Embryonic facial prominence (tissue), 1 donor: ENCODE measurements around the gene RFPL3.
"Not testable (repeated sequence)": the region's sequence is repeated elsewhere in the genome, so short reads cannot be mapped to it uniquely, and the experiment has no call there.

Experiments used
- DNase-seq: peaks from one replicate; pipeline ENCODE4 v3.0.0-alpha.2; 2016; ENCODE audit errors: extremely low spot score

Gene RFPL3

DNA sequence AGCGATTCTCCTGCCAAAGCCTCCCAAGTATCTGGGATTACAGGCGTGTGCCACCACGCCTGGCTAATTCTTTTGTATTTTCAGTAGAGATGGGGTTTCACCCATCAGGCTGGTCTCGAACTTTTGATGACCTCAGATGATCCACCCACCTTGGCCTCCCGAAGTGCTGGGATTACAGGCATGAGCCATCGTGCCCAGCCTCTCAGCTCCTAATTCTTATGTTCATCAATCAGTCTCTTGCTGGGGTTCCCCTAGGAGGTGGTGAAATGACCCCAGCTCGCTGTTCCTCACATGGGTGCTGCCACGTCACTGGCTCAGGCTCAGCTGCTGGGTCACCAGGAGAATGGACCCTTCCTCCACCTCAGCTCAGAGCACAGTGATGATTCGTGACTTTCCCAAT, at the start of gene RFPL3:
Gene RFPL3, plus strand, starts transcription at position 301 of the 400 bp plus-strand sequence. CDS start 205 bp downstream, outside the sequence.
- not testable (repeated sequence) for DNase-seq

DNA sequence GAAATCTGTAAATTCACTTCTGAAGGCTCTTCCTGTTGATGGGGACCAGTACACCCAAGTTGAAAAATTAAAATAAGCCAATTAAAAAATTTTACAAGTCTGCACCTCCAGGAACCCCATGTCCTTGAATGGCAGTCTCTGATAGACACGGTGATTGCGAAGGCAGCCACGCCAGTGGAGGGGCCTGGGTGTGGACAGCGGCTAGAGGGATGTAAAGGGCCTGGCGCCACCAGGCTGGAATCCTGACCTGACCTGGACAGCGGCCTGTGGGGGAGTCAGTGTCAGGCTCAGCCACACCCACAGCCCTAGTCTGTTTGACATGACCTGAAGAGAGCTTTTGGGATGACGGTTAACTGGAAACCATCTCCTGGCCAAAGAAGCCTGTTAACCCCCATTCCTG, 49.5 kb upstream of the RFPL3 start:
- DNase-seq: no peak

DNA sequence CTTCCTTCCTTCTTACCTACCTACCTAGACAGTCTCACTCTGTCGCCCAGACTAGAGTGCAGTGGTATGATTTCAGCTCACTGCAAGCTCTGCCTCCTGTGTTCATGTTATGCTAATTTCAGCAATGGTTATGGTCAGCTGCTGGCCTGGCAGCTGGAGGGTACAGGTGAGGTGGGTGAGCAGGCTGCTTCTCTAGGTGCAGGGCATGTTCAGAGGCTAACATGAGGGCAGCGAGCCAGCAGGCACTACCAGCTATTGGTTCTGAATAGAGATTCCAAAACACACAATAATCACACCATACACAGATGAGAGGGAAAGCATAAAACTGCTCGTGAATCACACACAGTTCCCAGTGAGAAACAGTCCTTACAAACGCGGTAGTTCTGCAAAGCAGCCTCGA, 48.7 kb upstream of the RFPL3 start:
- no peak for DNase-seq

DNA sequence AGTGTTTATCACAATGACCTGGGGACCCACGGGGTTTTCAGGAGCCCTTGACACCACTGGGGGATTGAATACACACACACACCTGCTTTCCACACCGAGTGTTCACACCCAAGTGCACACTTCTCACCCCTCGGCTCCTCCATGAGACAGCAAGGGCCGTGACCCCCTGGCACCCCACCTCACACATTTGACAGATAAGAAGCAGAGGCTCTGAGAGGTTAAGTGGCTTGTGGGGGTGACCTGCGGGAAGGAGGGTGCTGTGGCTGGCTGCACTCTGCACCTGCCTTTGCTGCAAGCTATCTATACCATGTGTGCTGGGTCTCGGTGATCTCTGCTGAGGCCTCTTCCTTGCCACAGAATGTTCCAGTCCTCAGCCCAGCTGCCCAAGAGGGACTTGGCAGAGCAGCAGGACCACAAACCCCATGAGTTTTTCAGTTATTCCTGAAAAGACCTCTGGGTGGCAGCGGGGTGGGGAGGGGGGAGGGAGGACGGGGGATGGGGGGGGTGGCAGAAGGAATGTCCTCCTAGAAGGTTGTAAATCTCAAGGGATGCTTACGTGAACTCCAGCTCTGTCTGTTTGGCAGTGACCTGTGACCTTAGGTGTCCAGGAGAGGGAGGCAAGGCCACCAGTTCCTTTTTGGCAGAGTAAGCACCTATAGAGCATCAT, 47.9 kb upstream of the RFPL3 start:
- no peak for DNase-seq

DNA sequence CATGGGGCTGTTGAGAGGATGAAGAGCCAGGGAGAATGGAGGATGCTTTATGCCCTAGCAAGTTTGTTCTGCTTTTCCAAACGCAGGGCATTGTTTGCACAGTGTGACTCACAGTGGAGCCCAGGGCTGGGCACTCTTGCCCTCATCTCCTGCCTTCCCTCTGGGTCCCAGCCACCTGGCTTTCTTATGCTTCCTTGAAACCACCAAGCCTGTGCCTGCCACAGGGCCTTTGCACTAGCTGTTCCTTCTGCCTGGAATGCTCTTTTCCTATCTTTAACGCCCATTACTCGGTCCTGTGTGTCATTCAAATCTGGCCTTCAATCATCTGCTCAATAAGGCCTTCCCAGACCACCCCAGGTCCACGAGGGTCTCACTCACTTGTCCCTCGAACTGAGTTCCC, 46.9 kb upstream of the RFPL3 start:
- DNase-seq: no peak

DNA sequence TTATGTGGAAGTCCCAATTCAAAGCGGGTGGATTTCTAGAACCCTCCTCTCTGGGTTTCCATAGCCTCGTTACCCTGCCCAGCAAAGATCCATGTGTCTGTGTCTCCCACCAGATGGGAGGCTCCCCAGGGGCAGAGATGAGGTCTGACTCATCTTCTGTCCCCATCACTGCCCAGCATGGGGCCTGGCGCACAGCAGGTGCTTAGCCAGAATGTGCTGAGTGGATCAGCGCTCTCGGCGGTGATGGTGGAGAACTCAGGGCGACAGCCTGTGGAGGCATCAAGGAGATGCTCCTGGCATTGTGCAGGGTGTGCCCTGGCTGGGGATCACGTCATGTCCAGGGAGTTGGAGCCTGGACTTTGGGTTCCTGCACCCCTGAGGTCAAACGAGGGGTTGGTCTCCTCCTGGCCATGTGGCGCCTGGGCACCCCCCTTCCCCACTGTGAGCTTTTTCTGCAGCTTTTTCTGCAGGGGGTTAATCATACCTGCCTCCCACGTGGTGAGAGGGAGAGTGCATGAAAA, 46.1 kb upstream of the RFPL3 start:
- DNase-seq: no peak

DNA sequence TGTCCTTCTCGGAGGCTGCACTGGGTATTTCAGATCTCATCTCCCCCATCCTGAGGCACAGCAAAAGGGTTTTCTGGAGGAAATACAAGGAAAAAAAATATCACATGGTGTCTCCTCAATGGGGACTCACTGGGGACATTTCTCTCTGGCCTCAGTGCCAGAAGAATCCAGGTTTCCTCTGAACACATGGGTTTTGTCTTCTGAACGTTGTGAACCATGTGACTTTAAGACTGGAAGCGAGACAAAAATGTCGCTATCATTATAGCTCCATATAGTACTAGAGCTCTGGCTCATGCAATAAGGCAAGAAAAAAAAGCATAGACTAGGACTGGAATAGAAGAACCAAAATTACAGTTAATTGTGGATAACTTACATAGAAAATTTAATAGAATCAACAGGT, 44.9 kb upstream of the RFPL3 start:
- DNase-seq: no peak

DNA sequence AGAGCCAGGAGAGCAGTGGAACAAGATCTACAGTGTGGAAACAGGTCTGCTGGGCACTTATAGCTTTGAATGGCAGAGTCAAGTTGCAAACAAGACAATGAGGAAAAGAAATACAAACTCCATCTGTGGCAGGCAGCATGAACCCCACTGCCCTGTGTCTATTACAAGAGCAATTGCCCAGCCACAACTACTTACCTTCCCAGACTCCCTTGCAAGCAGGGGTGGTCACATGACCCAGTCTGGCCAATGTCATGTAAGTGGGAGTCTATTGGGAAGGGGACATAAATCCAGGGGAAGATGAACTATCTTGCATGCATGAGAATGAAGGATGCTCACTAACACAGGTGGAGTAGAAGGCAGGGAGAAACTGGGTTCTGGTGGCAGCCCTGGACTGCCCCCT, 44.1 kb upstream of the RFPL3 start:
- no peak for DNase-seq

DNA sequence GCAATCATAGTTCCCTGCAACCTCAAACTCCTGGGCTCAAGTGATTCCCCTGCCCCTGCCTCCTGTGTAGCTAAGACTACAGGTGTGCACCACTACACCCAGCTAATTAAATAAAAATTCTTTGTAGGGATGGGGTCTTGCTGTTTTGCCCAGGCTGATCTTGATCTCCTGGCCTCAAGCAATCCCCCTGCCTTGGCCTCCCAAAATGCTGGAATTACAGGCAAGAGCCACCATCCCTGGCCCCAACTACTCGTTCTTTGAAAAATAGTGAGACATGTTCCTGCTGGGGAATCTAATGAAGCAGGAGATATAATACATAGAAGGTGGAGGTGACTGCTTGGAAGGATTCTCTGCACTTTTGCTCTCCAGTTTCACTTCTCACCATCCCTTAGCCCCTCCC, 40.1 kb upstream of the RFPL3 start:
- DNase-seq: no peak

DNA sequence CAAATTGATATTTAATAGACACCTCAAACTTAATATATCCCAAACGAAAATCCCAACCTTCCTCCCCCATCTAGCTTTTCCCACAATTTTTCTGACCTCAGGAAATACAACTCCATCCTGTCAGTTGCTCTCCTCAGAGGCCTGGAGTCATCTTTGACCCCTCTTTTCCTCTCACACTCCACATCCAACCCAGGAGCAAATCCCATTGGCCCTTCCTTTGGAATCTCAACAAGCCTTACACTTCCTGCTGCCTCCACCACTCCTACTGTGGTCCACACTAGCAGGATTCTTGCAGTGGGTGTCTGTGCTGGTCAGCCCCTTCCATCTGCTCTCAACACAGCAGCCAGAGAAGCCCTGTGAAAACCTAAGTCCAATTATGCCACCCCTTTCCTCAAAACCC, 39.3 kb upstream of the RFPL3 start:
- no peak for DNase-seq

DNA sequence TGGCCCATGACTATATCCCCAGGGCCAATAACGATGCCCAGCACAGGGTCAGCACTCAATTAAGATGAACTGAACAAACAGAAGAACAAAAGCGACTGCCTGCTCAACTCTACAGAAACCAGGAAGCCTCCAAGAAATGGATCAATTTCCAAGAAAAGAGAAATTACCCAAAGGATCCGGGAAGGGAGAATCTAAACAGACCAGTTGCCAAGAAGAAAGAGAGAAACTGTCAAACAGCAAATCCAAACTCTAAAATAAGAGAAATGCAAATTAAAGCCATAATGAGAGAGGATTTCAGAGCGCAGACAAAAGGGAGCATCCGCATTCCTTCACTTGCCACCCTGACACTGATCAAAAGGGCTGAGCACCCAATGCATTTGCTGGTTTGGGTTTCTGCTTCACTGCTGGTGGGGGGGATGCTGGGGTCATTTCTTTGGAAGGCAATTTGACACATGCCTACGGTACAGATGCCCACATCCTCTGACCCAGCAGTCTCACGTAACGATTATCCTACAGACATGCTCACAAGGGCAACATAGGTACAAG, 37.7 kb upstream of the RFPL3 start:
- no peak for DNase-seq

DNA sequence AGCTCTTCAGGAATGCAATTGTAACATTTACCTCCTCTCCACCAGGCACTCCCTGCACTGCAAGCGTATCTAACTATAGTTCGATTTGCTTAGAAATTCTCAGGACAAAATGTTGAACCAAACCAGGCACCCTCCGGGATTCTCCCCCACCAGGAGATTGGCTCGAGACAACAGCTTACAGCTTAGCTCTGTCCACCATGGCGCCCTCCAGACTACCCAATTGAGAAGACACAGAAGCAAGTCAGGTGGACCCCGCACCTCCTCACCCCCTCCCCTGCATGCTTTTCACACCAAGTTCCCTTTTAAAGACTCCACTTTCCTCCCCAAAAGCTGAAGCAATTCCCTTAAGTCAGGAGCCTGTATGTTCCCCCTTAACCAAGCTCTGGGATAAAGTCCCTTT, 34.7 kb upstream of the RFPL3 start:
- no peak for DNase-seq

DNA sequence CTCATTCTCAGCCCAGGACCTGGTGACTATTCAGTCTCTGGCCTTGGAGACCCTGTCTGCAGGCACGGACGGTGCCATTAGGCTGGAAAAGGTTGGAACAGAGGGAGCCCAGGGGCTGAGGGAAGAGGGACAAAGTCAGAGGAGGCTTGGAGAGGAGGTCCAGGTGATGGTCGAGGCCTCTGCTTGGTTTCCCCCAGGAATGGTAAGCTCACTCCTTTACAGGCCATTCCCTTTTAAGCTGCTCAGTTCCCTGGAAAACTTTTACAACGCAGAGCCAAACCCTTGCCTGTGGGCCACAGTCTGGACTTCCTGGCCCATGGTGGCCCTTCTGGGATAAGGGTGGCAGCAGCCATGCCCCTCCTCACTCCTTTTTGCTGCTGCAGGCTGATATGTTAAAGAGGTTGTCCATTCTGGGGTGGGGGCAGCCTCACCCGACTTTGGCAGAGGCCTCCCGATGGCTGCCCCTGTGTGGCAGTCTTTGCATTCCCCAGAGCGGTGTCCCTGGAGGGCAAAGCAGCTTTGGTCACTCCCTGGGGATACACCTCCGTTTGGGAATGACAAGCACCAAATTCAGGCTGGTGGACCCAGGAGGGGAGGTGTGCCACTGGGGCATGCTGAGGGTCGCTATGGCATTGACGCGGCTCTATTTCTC, 34.0 kb upstream of the RFPL3 start:
- no peak for DNase-seq

DNA sequence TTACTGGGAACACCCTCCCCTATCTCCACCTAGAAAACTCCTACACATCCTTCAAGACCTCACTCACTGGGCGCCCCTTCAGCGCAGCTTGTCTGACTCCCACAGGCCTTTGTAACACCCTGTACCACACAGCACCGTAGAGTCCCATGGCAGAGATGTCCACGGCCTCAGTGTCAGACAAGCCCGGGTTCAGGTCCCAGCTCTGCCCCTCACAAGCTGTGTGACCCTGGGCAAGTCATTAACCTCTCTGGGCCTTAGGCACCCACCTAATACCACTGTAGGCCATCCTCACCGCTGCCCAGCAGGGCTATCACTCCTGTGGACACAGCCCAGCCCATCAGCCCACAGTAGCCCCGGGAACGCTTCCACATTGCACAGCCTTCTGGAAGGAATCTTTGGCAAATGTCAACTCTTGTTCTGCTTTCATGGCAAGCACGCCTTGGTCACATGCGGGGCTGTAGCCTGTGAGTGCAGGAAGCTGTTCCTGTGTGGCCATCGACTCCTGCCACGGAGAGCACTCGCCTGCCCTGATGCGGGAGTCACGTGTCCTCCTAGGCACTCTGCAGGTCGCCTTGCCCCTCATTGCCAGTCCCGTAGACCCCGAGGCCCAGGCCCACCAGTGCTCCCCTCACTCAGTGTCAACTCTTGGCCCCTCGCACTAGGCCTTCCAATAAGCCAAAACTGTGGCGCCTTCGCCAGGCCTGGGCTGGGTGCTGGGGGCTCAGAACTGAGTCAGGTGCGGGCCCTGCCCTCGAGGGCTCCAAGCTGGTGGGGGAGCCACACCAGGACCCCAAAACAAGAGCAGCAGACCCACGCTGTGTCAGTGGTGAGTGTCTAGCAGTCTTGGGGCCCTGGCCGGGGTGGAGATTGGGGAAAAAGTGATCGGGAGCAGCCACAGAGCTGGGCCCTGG, 32.9 kb upstream of the RFPL3 start:
- no peak for DNase-seq

DNA sequence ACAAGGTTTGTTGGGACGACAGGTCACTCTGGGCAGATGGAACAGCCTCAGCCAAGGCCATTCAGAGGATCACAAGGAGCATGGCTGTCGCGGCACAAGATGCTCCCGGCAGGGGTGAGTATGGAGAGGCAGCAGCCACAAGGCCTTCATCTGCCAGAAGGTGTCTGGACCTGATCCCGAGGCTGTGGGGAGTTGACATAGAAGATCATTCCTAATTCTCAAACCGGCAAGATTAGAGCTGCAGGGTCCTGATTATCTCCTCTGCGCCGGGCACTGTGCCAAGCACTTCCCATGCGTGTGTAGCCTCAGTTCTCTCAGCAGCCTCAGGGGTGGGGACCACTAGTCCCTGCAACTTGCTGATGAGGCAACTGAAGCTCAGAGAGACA, 32.3 kb upstream of the RFPL3 start:
- DNase-seq: no peak

DNA sequence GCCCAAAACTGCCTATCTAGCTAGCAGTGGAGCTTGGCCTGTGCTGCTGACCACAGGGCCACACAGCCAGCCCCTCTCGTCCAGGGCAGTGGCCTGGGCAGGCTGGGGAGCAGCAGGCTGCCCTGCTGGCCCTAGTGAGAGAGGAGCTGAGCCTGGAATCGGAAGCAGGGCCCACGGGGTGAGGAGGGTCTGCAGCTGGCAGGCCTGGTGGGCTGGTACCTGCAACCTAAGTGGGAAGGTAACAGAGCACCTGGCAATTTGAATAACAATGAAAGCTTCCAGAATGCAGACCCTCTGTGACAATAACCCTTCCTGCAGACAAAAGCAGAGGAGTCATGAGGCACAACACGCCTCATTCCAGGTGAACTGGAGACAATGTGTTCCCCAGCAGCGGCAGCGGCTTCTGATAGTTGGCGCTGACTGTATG, 31.8 kb upstream of the RFPL3 start:
- DNase-seq: no peak

DNA sequence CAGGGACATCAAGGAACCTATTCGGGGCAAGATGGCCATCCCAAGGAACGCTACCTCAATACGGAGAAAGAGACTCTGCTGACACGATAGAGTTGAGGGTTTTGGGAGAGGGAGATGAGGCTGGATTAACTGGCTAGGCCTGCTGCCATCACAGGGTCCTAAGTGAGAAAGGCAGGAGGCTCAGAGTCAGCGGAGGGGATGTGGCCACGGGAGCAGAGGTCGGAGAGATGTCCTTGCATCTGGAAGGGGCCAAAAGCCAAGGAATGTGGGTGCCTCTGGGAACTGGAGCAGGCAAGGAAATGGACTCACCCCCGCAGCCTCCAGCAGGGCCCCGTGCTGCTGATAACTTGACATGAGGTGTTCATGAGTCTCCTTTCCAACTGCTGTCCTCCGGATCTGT, 31.0 kb upstream of the RFPL3 start:
- no peak for DNase-seq

DNA sequence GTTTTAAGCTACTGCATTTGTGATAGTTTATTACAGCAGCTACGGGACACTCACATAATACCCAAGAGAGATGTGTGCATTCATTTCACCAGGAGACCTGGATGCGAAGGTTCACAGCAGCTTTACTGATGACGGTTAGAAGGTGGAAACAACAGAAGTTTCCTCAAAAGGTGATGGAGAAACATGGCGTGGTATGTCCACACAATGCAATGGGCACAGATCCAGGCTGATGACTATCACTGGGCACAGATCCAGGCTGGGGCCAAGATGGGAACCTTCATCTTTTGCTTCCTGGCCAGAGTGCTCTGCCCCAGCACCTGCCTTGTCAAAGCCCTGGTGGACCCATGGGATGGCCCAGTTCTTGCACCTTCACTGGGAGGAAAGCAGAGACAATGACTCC, 30.6 kb upstream of the RFPL3 start:
- DNase-seq: no peak

DNA sequence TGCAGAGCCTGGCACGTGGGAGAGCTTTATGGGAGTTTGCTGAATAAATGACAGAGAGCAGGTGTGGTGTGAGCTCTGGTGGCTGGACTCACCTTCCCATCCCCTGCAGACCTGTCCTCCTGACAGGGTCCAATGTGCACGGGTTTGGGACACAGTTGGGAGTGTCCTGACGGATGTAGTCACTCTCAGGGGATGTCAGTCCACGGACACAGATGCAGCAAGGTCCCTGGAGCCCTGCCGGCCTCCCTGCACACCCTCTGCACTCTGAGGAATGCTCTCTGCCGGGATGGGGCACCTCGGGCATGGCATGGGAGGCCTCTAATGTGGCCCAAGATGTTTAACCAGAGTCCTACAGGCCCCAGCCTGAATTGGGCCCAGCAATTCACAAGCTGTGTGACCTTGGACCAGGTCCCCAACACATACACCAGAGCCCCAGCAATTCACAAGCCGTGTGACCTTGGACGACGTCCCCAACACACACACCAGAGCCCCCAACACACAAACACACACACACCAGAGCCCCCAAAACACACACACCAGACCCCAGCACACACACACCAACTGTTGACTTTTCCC, 30.0 kb upstream of the RFPL3 start:
- no peak for DNase-seq

DNA sequence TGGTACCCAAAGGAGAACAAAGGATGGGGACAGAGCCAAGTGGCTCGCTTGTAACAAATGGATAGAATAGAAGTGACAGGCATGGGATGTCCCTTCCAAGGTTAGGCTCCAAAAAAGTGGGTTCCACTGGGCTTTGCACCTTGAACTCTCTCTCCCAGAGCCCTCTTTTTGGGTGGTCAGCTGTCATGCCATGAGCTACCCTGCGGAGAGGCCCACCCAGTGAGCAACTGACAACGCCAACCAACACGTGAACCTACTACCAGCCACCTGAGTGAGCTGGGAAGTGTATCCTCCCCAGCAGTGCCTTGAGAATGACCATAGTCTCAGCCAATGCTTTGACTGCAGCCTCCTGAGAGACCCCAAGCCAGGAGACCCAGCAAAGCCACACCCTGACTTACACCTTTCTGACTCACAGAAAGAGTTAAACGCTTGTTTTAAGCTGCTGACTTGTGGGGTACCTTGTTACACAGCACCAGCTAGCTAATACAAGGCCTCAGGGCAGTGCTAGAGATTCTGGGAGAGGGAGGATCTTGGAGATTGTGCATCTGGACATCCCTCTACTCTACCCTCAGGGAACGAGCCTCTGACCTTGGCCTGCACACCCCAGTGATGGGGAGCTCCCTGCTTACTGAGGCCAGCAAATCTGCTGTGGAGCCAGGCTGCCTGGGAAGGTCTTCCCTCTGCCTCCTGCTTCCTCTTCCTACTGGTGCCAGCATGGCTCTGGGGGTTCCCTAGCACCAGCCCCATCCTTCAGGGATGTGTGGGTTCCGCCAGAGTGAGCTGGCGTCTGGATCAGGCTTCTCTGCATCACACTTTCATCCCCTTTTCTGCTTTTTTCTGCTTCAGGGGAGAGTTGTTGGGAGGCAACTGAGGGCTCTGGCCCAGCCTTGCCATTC, 29.1 kb upstream of the RFPL3 start:
- no peak for DNase-seq

DNA sequence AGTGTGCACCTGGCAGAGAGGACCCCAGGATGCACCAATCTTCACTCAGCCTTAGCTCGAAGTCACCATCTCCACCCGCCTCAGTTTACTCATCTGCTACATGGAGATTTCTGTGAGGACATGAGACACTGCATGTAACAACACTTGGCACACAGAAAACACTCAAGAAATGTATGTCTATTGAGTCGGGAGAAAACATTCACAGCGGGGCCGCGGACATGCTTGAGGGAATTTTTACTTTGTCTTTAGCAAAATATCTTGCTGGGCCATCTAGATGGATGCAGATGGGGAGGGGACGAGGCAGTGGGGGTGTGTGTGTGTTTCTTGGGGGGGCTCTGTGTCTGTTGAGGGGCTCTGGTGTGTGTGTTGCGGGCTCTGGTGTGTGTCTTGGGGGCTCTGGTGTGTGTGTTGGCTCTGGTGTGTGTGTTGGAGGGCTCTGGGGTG, 28.4 kb upstream of the RFPL3 start:
- no peak for DNase-seq
